Neural progenitor cell (in vitro differentiated cells): Measurements from ENCODE around the gene HSPA9. TPM values are rescaled to one million over a fixed set of nuclear protein-coding genes. Genes with fewer than 3 reads are reported as not detected.

Source experiments
- DNase-seq: peaks from one replicate; pipeline ENCODE4 v3.0.0-alpha.2; 2016; ENCODE audit warnings: low spot score
- H2AFZ ChIP-seq: fragments of 200-600 bp; sonication (generic); replicated peaks from 2 replicates; pipeline ENCODE4 v1.6.1; 2016; ENCODE audit warnings: antibody characterized with exemption
- H3F3A ChIP-seq: fragments of 200-600 bp; sonication (generic); 2 replicates; pipeline ENCODE4 v1.6.1; 2016; ENCODE audit warnings: antibody characterized with exemption, low read depth
- H3K27ac ChIP-seq: fragments of 200-600 bp; sonication (generic); 2 replicates; pipeline ENCODE4 v1.5.1; 2016; ENCODE audit warnings: mild to moderate bottlenecking
- H3K27me3 ChIP-seq: fragments of 200-600 bp; sonication (generic); 2 replicates; pipeline ENCODE4 v1.6.1; 2016; ENCODE audit warnings: mild to moderate bottlenecking, moderate library complexity
- H3K36me3 ChIP-seq: fragments of 200-600 bp; sonication (generic); 2 replicates; pipeline ENCODE4 v1.5.1; 2016
- H3K4me1 ChIP-seq: fragments of 200-600 bp; sonication (generic); 2 replicates; pipeline ENCODE4 v1.6.1; 2016; ENCODE audit warnings: mixed run types
- H3K4me2 ChIP-seq: fragments of 200-600 bp; sonication (generic); 2 replicates; pipeline ENCODE4 v1.6.1; 2016
- H3K4me3 ChIP-seq: fragments of 200-600 bp; sonication (generic); 2 replicates; pipeline ENCODE4 v1.5.1; 2016
- H3K79me2 ChIP-seq: fragments of 200-600 bp; sonication (generic); 2 replicates; pipeline ENCODE4 v1.6.1; 2016; ENCODE audit warnings: low read depth
- H3K9ac ChIP-seq: fragments of 200-600 bp; sonication (generic); 2 replicates; pipeline ENCODE4 v1.6.1; 2016
- H3K9me3 ChIP-seq: fragments of 200-600 bp; sonication (generic); 2 replicates; pipeline ENCODE4 v1.5.1; 2016; ENCODE audit warnings: low read depth
- H4K20me1 ChIP-seq: fragments of 200-600 bp; sonication (generic); 2 replicates; pipeline ENCODE4 v1.6.1; 2016; ENCODE audit warnings: low read depth
- H3K27ac Mint-ChIP-seq: 3 replicates; pipeline ENCODE4 v1.8.0; 2021; ENCODE audit warnings: mixed read lengths
- H3K27me3 Mint-ChIP-seq: 2 replicates; pipeline ENCODE4 v1.8.0; 2022; ENCODE audit warnings: low read depth, mild to moderate bottlenecking, inconsistent platforms, moderate library complexity, mixed read lengths; ENCODE audit not compliant: insufficient read depth
- H3K36me3 Mint-ChIP-seq: 3 replicates; pipeline ENCODE4 v1.8.0; 2021; ENCODE audit warnings: mixed read lengths
- H3K4me1 Mint-ChIP-seq: 3 replicates; pipeline ENCODE4 v1.8.0; 2021; ENCODE audit warnings: mixed read lengths
- H3K4me3 Mint-ChIP-seq: 3 replicates; pipeline ENCODE4 v1.8.0; 2021; ENCODE audit warnings: mild to moderate bottlenecking, moderate library complexity, mixed read lengths
- H3K9me3 Mint-ChIP-seq: 3 replicates; pipeline ENCODE4 v1.8.0; 2020; ENCODE audit warnings: mixed read lengths
- CTCF ChIP-seq: fragments of 200-600 bp; sonication (generic); IDR thresholded peaks from 2 replicates; pipeline ENCODE4 v1.5.1; 2017; ENCODE audit warnings: antibody characterized with exemption, mild to moderate bottlenecking
- EZH2 ChIP-seq: fragments of 200-600 bp; sonication (generic); IDR thresholded peaks from 2 replicates; pipeline ENCODE4 v1.6.1; 2017; ENCODE audit warnings: antibody characterized with exemption, mild to moderate bottlenecking, moderate library complexity
- EZH2phosphoT487 ChIP-seq: fragments of 200-600 bp; sonication (generic); IDR thresholded peaks from 2 replicates; pipeline ENCODE4 v1.6.1; 2017; ENCODE audit warnings: antibody characterized with exemption
- total RNA-seq: library from RNA; depleted of rRNA; stranded (reverse); fragments of >200 nt; gene quantifications from 2 replicates; pipeline ENCODE4 v1.2.3, GENCODE V29; 2015; ENCODE audit warnings: low replicate concordance

HSPA9 gene
- total RNA-seq, 1 donor from 2014 or later: 259 TPM

GRCh38 chr5:138597661-138598400 is 22.6 kb upstream of the HSPA9 start:
- no peak for TF ChIP-seq CTCF
- no peak for TF ChIP-seq EZH2phosphoT487
- TF ChIP-seq EZH2: no peak
- Histone ChIP-seq H3K9ac (no peak overlapping the region), H2AFZ (no peak overlapping the region), H3K27ac (no peak overlapping the region), H3K27me3 (no peaks in the 10 kb centered on the region), H4K20me1 (no peaks in the 10 kb centered on the region), H3K4me1 (peaks cover 25% of the 10 kb centered on the region), H3K36me3 (no peaks in the 10 kb centered on the region), H3K4me2 (no peak overlapping the region), H3K79me2 (no peaks in the 10 kb centered on the region), H3F3A (peaks cover 25% of the 10 kb centered on the region), H3K9me3 (no peaks in the 10 kb centered on the region), H3K4me3 (no peak overlapping the region)
- H3K36me3 Mint-ChIP-seq: no peaks in the 10 kb centered on the region
- no peak overlapping the region for H3K27ac Mint-ChIP-seq
- H3K27me3 Mint-ChIP-seq: peaks cover 8% of the 10 kb centered on the region
- no peak overlapping the region for H3K4me3 Mint-ChIP-seq
- DNase-seq: no peak
- H3K4me1 Mint-ChIP-seq: peaks cover 59% of the 10 kb centered on the region
- no peaks in the 10 kb centered on the region for H3K9me3 Mint-ChIP-seq

GRCh38 chr5:138596105-138596881 is 21.1 kb upstream of the HSPA9 start:
- Histone ChIP-seq H3K27me3 (no peaks in the 10 kb centered on the region), H3K4me3 (no peak overlapping the region), H3K4me2 (peak overlapping the region; percentile 35), H4K20me1 (no peaks in the 10 kb centered on the region), H3K9ac (no peak overlapping the region), H3K27ac (peak overlapping the region; percentile 34), H3K79me2 (no peaks in the 10 kb centered on the region), H3F3A (peaks cover 25% of the 10 kb centered on the region), H3K36me3 (no peaks in the 10 kb centered on the region), H3K9me3 (no peaks in the 10 kb centered on the region), H3K4me1 (peaks cover 18% of the 10 kb centered on the region), H2AFZ (peak overlapping the region; percentile 45)
- Mint-ChIP-seq H3K4me3 (peak overlapping the region; percentile 24), H3K27me3 (peaks cover 3% of the 10 kb centered on the region), H3K27ac (peak overlapping the region; percentile 59), H3K9me3 (no peaks in the 10 kb centered on the region), H3K4me1 (peaks cover 50% of the 10 kb centered on the region), H3K36me3 (no peaks in the 10 kb centered on the region)
- peak; percentile 26 for DNase-seq
- TF ChIP-seq CTCF (no peak), EZH2 (no peak), EZH2phosphoT487 (no peak)

GRCh38 chr5:138595180-138595795 is 20.1 kb upstream of the HSPA9 start:
- H2AFZ ChIP-seq: peak overlapping the region; percentile 47
- peaks cover 25% of the 10 kb centered on the region for H3F3A ChIP-seq
- H3K9ac ChIP-seq: no peak overlapping the region
- no peak overlapping the region for H3K27ac ChIP-seq
- Mint-ChIP-seq H3K36me3 (no peaks in the 10 kb centered on the region), H3K4me1 (peaks cover 48% of the 10 kb centered on the region), H3K27ac (peak overlapping the region; percentile 77), H3K4me3 (peak overlapping the region; percentile 24), H3K27me3 (peaks cover 5% of the 10 kb centered on the region), H3K9me3 (peaks cover 2% of the 10 kb centered on the region)
- H3K36me3 ChIP-seq: no peaks in the 10 kb centered on the region
- H3K4me3 ChIP-seq: no peak overlapping the region
- peaks cover 18% of the 10 kb centered on the region for H3K4me1 ChIP-seq
- peak; percentile 50 for DNase-seq
- no peaks in the 10 kb centered on the region for H3K27me3 ChIP-seq
- H3K9me3 ChIP-seq: no peaks in the 10 kb centered on the region
- TF ChIP-seq EZH2phosphoT487 (no peak), CTCF (peak; percentile 39)
- H3K4me2 ChIP-seq: no peak overlapping the region
- H4K20me1 ChIP-seq: no peaks in the 10 kb centered on the region
- no peaks in the 10 kb centered on the region for H3K79me2 ChIP-seq
